Activated naive CD4-positive, alpha-beta T cell treated with Interleukin-2 at 50 U/mL for 16 hours (primary cell): ENCODE results near the gene CHIT1.
"Not testable (repeated sequence)": the region's sequence is repeated elsewhere in the genome, so short reads cannot be mapped to it uniquely, and the experiment has no call there.

Experiments used
- DNase-seq: peaks from one replicate; pipeline ENCODE4 v3.0.0-alpha.2; 2020

Gene CHIT1

DNA sequence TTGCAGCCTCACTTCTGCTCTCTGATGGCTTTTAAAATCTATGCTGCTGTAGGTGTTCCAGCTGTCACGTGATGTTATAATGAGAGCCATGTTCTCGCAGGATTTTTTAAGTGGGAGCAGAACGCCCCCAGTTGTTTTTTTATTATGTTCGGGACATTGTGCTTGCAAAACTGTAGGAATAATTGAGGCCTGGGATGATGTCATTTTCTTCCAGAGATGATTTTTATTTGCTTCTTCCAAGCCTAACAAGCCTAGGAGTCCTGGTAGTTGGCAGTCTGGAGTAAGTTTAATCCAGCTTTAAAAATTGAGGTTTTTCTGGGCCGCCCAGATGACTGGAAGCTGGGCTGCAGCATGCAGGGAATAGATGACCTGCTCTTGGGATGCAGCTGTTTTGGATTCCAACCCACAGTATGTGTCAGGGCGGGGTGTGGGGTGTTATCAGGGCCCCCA lies 34.6 kb upstream of the CHIT1 start:
- DNase-seq = no peak

DNA sequence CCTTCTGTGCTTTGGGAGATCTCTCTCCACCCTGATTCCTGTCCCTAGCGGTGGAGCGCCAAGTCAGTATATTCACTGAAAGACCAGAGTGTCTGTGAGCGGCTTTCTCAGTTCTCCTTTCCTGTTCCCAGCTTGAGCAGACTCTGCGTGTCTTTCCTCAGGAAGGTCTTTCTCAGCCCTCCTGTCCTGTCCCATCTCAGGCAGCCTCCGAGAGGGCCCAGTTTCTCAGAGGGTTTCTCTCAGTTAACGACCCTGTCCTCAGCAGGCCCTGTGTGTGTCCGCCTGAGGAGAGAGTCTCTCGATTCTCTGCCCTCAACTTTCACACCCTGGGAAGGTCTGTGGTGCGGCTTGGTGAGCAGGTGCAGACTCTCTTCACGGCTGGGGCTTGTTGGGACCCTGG lies 34.0 kb upstream of the CHIT1 start:
- DNase-seq = no peak

DNA sequence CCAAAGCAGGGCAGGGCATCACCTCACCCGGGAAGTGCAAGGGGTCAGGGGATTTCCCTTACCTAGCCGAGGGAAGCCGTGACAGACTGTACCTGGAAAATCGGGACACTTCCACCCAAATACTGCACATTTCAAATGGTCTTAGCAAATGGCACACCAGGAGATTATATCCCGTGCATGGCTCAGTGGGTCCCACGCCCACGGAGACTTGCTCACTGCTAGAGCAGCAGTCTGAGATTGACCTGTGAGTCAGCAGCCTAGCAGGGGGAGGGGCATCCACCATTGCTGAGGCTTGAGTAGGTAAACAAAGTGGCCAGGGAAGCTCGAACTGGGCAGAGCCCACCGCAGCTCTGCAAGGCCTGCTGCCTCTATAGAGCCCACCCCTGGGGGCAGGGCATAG lies 27.2 kb upstream of the CHIT1 start:
- peak; percentile 28 for DNase-seq

DNA sequence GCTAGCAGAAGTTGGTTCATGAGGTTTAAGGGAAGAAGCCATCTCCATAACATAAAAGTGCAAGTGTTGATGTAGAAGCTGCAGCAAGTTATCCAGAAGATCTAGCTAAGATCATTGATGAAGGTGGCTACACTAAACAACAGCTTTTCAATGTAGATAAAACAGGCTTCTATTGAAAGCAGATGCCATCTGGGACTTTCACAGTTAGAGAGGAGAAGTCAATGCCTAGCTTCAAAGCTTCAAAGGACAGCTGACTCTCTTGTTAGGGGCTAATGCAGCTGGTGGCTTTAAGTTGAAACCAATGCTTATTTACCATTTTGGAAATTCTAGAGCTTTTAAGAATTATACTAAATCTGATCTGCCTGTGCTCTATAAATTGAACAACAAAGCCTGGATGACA lies 25.3 kb upstream of the CHIT1 start:
- not testable (repeated sequence) for DNase-seq

DNA sequence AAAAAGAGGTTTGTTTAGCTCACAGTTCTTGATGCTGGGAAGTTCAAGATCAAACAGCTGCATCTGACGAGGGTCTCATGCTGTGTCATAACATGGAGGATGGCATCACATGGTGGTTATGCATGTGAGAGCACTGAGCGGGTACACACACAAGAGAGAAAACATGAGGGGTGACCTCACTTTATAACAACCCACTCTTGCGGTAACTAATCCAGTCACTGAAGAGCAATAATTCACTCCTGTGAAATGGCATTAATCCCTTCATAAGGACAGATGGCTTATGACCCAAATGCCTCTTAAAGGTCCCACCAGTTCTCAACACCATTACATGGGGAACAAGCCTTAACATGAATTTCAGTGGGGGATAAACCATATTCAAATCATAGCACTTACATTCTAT lies 23.2 kb upstream of the CHIT1 start:
- DNase-seq = no peak

DNA sequence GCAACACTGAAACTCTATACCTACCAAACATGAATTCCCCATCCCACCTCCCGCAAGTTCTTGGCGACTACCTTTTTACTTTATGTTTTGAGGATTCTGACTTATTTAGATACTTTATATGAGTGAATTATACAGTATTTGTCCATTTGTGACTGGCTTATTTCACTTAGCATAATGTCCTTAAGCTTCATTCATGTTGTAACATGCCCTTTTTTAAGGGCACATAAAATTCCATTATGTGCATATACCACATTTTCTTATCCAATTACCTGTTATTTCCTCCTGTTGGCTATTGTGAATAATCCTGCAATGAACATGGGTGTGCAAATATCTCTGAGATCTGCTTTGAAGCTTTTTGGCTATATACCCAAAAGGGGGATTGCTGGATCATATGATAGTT lies 22.0 kb upstream of the CHIT1 start:
- DNase-seq = no peak

DNA sequence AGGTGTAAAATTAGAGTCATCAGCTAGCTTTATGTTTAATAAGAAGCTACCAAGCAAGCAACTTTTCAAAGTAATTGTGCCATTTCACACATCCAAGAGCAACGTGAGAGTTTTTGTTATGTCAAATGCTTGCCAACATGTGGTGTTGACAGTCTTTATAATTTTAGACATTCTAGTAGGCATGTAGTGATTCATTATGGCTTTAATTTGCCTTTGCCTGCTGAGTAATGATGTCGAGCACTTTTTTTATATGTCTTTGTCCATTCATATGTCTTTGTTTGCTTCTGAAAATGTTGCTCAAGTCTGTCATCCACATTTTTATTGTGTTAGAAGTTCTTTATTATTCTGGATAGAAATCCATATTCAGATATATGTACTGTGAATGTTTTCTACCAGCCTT lies 21.4 kb upstream of the CHIT1 start:
- no peak for DNase-seq

DNA sequence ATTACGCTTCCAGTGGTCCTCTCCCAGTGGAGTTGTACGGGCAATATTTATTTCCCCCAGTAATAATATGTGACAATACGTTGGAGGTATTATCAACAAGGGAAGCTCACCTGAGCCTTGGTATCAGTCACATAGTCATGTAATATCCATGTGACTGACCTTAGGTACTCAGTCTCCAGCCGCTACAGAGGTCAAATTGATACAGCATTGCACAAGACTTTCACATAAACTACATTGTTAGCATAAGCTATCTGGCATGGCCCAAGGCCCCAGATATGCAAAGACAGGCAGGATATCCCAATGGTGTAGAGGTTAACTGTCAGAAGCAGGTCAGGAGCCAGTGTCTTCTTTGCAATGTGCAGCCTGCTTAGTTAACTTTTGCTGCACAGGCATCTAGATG lies 15.3 kb upstream of the CHIT1 start:
- DNase-seq = no peak

DNA sequence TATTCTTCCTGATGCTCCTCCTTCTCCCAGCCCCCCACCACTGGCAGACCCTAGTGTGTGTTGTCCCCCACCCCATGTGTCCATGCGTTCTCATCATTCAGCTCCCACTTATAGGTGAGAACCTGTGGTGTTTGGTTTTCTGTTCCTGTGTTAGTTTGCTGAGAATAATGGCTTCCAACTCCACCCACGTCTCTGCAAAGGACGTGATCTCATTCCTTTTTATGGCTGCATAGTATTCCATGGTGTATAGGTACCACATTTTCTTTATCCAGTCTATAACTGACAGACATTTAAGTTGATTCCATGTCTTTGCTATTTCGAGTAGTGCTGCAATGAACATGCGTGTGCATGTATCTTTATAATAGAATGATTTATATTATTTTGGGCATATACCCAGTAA lies 12.2 kb upstream of the CHIT1 start:
- DNase-seq = not testable (repeated sequence)

DNA sequence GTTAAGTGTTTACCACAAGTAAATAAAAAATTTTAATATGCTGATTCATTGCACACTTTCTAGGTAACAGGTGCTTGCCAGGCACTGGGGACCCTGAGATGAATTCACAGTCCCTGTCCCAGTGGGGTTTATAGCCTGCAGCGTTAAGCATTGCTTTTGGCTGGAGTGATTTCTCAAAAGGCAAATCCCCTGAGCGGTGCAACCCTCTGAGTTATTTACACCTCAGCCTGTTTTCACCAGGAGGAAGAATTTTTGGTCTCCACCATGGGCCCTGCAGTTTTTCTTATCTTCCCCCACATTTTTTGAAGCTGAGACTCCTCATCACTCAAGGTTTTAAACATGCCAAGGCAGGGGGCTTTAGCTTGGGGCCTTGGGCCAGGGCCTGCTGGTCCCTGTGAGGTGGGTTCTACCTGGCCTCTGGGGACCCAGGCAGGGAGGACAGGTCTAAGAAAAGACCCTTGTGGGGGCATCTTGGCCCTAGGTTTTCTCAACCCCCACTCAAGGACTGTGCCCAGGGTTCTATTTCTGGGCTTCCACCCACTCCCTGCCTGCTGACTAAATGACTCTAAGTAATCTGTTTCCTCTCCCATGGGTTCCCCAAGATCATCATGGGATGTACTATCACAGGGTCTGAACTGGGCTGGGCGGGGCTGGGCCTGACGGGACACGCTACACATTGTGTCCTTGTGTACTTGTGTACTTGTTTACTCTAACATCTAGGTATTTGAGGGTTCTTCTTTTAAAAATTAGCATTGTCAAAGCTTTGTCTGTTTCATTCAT lies 10.2 kb upstream of the CHIT1 start:
- no peak for DNase-seq

DNA sequence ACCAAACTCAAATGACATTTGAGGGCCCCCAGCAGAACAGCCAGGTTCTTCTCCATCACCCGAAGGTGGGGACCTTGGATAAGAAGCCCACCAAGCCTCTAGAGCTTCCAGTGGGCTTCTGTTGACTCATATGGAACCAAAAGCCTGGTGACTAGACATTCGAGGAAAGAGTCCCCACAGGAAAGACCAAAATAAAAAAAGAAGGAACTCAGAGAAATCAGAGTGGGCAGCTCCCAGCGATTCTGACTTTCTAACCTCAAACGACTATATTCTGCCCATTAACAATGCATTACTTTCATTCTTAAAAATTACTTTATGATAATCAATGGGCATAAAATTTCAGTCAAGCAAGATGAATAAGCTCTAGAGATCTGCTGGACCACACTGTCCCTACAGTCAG lies 9.6 kb upstream of the CHIT1 start:
- no peak for DNase-seq

DNA sequence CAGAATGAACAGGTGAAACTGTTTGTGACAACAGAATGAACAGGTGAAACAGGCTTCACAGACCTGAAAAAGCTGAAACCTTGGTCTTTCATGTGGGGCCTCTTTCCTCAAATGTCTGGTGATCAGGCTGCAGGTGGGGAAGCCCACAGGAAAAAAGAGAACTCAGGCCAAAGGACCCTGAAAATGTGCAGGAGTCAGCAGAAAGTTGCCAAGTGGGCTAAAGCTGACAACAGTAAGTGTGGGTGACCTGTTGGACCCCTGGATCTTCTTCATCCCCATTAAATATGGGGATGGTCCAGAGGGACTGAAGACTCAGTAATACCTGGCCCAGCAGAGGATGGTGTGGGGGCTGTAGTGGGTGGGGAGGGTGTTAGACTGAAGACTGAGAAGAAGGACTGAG lies 9.1 kb upstream of the CHIT1 start:
- no peak for DNase-seq

DNA sequence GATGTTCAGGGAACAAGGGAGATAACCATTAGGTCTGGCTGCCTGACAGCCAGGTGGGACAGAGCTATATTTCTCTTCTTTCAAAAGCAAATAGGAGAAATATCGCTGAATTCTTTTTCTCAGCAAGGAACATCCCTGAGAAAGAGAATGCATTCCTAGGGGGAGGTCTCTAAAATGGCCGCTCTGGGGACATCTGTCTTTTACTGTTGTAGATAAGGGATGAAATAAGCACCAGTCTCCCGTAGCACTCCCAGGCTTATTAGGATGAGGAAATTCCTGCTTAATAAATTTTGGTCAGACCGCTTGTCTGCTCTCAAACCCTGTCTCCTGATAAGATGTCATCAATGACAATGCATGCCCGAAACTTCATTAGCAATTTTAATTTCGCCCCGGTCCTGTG lies 5.4 kb upstream of the CHIT1 start:
- not testable (repeated sequence) for DNase-seq

DNA sequence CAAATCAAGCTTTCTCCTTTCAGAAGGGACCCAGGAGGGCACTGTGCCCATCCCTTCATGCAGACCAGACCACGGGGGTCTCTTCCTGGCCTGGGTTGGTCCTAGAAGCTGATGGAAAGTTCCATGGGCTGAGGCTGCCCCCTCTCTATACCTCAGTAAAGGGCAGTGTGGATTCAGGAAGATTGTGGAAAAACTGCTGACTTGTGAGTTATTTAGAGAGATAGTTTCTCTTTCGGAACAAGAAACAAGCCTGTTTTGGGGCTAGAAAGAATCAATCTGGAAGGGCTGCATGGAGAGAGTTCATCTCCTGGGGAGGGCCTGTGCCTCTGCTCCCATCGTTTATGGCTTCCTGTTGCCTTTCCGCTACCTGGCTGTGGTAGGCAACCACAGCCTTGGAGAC lies 803 bp downstream of the CHIT1 start:
- no peak for DNase-seq

DNA sequence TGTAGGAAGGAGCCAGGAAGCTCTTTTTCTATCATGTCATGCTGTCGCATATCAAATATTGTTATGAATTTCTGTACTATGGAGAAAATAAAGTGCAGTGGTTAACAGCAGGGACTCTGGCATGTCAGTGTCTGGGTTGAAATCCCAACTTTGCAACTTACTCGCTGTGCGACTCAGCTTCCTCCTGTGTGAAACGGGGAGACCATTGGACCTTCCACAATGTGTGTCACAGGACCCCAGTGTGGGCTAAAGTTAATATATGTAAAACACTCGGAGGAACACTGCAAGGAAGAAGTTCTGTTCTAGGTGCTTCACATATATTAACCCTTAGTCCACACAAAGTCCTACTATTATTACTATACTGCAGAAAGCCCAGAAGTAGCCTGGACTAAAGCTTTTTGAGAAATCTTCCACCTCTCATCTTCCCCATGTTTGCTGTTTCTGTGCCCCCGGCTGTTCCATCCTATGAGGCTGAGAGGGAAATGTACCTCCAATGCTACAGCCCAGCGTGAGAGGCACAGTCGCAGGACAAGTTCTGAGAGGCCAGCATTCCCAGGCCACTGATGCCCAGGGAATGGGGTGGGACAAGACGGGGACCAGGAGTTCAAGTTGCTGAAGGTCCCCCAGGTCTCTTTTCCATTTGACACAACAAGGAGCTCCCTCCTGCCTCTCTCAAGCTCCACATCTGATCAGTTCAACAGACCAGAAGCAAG lies 1.9 kb downstream of the CHIT1 start:
- DNase-seq = no peak

DNA sequence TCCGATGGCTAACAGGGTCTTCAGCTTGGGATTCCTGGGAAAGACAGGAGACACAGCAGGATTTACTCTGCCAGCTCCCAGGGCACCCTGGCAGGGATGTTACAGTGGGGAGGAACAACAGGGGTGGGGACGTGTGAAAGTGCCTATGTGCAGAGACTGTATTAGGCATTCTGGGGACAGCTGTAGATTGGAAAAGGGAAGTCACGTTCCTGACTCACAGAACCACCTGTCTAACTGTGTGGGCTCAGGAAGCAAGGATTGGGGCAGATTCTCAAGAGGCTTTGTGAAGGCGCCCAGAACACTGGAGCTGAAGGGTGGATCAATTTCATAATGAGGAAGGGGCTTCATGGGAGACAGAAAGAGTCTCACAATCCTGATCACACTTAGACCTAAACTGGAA lies 4.4 kb downstream of the CHIT1 start:
- DNase-seq = no peak

DNA sequence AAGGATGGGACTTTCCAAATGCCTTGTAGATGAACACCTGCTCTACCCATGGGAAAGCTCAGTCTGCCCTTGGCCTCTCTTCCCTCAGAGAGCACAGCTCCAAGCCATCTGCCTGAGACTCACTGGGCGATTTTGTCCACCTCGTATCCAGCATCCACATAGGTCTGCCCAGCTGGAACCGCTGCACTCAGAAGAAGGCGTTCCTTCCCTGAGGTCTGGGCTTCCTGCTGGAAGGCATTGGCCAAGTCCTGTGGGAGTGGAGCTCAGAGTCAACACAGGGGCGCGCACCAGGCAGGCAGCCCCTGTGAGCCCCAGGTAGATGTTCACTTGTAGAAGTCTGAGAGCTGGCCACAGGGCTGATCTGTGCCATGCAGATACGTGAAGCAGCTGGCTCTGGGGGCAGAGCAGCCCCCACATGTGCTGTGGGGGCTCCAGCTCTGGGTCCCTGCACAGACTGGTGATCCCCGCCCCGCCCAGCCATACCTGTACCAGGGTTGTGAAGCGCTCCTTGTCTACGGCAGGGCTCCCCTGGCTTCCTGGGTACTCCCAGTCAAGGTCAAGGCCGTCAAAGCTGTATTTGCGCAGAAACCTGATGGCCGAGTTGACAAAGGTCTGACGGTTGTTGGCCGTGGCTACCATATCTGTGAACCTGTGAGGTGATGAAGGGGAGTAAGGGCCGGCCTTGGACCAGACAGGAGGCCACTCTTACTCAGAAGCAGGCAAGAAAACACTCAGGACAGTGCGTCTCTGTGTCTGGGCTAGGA lies 6.3 kb downstream of the CHIT1 start:
- DNase-seq = no peak

DNA sequence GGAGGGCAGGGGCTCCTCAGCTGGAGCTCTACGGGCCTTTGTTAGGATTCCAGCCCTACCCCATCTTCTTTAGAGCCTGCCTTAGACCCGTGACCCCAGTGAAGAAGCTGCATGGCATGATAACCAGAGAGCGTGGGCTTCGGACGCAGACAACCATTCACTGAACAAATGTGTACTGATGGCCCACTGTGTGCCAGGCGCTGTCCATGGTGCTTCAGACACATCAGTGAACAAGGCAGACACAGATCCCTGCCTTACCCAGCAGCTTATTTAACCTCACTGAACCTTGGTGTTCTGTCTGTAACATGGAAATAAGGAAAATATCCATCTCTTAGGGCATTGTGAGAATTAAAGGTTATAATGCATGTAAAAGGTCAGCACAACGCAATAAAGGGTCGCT lies 9.5 kb downstream of the CHIT1 start:
- no peak for DNase-seq

DNA sequence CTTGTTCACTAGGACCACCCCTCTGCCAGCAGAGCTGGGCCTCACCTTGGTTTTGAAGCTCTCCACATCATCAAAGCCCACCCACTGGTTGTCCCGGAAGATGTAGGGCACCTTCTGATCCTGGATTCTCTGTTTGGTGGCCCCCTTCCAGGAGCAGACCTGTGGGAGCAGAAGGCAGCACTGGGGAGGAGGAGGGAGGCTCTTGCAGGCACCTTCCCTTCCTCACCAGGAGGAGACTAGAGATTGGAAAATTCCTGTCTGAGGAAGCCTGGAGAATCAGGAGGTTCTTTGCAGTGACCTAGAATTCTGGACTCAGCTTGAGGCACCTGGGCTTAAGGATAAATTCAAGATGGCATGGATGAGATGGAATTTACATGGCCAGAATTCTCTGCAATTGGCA lies 10.3 kb downstream of the CHIT1 start:
- DNase-seq = no peak

DNA sequence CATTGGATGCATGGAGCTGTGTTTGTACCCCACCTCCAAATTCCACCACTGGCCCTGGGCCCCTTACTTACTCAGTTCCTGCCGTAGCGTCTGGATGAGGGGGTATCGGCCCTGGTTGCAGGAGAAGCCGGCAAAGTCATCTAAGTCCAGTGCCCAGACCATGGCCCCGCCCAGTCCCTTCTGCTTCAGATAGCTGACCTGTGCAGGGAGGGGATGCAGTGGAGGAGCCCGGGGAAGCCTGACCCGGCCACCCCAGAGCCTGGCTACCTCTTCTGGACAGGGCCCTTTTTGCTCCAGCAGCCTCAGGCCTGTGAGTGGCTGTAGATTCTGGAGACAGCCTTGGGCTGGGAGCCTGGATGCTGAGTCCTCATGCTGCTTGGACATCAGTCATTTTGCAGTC lies 11.8 kb downstream of the CHIT1 start:
- DNase-seq = no peak

DNA sequence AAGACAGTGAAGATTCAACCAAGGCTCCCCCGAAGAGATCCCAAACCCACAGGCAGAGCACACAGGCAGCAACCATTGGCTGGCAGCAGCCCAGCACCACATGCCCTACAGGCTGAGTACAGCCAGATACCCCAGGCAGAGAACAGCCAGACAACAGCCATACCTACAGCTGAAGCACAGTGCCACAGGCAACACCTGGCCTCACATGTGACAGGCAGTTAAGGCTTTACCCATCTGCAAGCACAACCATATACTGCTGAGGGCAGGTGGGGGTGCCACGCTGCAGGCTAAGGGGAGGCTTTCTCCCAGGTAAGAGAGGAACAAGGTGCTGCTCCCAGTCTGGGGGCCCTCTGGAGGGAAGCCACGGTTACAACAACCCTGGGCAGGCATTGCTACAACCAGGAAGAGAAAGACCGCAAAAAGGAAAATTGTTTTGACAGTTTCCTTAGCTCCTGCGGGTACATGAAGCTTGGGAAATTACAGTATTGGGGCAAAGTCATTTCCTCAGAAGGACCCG lies 12.3 kb downstream of the CHIT1 start:
- no peak for DNase-seq

DNA sequence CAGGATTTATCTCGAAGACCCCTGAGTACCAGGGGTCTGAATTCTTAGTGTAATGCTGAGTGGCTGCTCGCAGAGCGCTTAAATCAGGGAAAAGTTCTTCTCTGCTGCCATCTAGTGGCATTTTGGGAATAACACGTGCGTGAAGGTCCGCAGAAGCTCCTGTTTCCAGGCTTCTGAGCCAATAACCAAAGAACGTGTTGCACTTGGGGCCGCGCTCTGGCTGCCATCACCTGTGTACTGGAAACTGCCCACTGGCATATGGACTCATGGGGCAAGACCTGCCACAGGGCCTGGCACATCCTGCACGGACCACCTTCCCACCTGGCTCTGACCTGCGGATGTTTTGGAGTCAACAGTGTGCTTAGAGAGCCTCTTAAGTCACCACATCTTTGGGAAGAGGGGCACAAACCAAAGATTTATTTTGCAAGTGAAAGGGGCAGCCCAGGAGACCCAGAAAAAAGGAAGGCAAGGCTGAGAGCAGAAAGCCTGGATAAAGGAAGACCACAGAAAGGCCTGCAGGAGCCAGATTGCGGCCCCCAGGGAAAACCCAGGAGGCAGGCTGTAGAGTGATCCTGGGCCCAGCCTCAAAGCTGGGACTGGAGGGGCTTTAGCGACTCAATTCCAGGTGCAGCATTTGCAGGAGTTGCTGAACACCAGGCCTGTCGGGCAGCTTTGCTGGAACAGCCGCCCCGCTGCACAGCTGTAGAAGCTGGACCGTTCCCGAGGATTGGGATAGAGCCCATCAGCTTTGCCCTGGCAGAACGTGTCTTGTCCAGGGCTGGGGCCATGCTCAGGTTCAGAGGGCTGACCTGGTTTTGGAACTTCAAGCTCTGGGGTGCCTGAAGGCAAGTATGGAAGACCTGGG lies 13.0 kb downstream of the CHIT1 start:
- peak; percentile 44 for DNase-seq

DNA sequence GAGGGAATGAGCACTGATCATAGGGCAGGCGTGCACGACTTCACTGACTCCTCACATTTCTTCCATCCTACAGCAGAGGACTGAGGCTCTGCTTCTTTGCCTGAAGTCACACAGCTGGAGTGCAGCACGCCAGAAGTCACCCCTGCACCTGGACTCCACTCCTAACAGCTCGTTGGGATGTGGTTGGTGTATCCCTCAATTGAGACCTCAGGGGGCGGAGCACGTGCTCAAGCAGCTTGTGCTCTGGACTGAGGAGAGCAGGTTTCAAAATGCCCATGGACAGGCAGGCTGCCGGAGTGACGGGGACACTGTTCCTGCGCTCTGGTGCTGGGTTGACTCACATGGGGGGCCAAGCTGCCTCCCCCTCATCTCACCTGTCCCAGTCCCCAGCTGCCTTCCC lies 13.9 kb downstream of the CHIT1 start:
- DNase-seq = no peak
